HEK293T (cell line): Measurements from ENCODE around the gene VSIR.

Experiments
- FOXK2 ChIP-seq: fragments of 450-650 bp; IDR thresholded peaks from 2 replicates; pipeline ENCODE4 v1.6.1; 2016; ENCODE audit warnings: mild to moderate bottlenecking
- NFRKB ChIP-seq: fragments of 450-650 bp; IDR thresholded peaks from 2 replicates; pipeline ENCODE4 v1.6.1; 2016; ENCODE audit warnings: mild to moderate bottlenecking, moderate library complexity
- SP1 ChIP-seq: fragments of 450-650 bp; IDR thresholded peaks from 2 replicates; pipeline ENCODE4 v1.6.1; 2017

GRCh38 chr10:71753091-71753959 lies 20.0 kb downstream of the VSIR start:
- TF ChIP-seq FOXK2, result no peak
- TF ChIP-seq SP1, result no peak
- no peak for TF ChIP-seq NFRKB
